HFFc6 (cell line): Measurements from ENCODE around the gene CDH18. TPM values are rescaled to one million over a fixed set of nuclear protein-coding genes. Genes with fewer than 3 reads are reported as not detected.

Experiments used
- DNase-seq: peaks from one replicate; pipeline ENCODE4 v3.0.0-alpha.2; 2018
- H3K27ac Mint-ChIP-seq: 2 replicates; pipeline ENCODE4 v1.8.0; 2020; ENCODE audit warnings: mild to moderate bottlenecking, mixed read lengths
- H3K27me3 Mint-ChIP-seq: 2 replicates; pipeline ENCODE4 v1.8.0; 2021; ENCODE audit warnings: mild to moderate bottlenecking, moderate library complexity, mixed read lengths; ENCODE audit not compliant: insufficient read depth
- H3K36me3 Mint-ChIP-seq: 2 replicates; pipeline ENCODE4 v1.8.0; 2021; ENCODE audit warnings: low read depth, mixed read lengths
- H3K4me1 Mint-ChIP-seq: 2 replicates; pipeline ENCODE4 v1.8.0; 2020; ENCODE audit warnings: low read depth, mixed read lengths
- H3K4me3 Mint-ChIP-seq: 2 replicates; pipeline ENCODE4 v1.8.0; 2020; ENCODE audit warnings: mild to moderate bottlenecking, moderate library complexity, mixed read lengths
- H3K9me3 Mint-ChIP-seq: 2 replicates; pipeline ENCODE4 v1.8.0; 2020; ENCODE audit warnings: mild to moderate bottlenecking, mixed read lengths
- total RNA-seq, 6 experiments: library from RNA; stranded (reverse); fragmentation: NEBNext Ultra II Directional; extraction: Animal tissue kit (Norgen Biotek cat#: 25700); gene quantifications; 2 replicates in 1 of 6; 3 replicates in 5 of 6; pipeline ENCODE4 v1.2.3, GENCODE V29; 2021
- TF ChIP-seq, protein P1 (sequence below): fragments of 200-600 bp; sonication (generic); IDR thresholded peaks from 2 replicates; pipeline ENCODE4 v1.5.0; 2021; ENCODE audit warnings: antibody characterized with exemption, mild to moderate bottlenecking

The CDH18 gene
- total RNA-seq, 6 experiments from 2014 or later, result 0.38 to 0.72 (median 0.58) TPM; not detected in 1

DNA sequence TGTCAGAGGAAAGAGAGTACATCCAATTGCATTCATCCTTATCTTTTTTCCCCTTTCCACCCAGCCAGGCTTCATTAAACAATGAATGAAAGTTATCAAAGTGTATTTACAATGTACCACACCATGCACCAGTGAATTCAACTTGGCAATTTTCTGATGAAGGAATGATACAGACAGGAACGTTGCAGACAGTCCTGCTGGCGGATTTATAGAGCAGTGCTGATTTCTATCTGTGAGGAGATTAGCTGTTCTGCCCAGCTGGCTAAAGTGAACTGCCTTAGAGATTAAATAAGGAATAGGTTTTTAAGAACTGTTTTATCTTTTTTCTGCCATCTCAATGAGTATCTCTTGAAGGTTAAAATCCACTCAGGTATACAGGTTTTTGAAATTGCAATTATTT is 403.9 kb downstream of the CDH18 start:
- Mint-ChIP-seq H3K27ac (no peak overlapping the region), H3K9me3 (peaks cover 18% of the 10 kb centered on the region), H3K4me1 (no peaks in the 10 kb centered on the region), H3K4me3 (no peak overlapping the region), H3K27me3 (no peaks in the 10 kb centered on the region), H3K36me3 (no peaks in the 10 kb centered on the region)
- DNase-seq, result no peak
- TF ChIP-seq, protein P1, sequence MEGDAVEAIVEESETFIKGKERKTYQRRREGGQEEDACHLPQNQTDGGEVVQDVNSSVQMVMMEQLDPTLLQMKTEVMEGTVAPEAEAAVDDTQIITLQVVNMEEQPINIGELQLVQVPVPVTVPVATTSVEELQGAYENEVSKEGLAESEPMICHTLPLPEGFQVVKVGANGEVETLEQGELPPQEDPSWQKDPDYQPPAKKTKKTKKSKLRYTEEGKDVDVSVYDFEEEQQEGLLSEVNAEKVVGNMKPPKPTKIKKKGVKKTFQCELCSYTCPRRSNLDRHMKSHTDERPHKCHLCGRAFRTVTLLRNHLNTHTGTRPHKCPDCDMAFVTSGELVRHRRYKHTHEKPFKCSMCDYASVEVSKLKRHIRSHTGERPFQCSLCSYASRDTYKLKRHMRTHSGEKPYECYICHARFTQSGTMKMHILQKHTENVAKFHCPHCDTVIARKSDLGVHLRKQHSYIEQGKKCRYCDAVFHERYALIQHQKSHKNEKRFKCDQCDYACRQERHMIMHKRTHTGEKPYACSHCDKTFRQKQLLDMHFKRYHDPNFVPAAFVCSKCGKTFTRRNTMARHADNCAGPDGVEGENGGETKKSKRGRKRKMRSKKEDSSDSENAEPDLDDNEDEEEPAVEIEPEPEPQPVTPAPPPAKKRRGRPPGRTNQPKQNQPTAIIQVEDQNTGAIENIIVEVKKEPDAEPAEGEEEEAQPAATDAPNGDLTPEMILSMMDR, result no peak

DNA sequence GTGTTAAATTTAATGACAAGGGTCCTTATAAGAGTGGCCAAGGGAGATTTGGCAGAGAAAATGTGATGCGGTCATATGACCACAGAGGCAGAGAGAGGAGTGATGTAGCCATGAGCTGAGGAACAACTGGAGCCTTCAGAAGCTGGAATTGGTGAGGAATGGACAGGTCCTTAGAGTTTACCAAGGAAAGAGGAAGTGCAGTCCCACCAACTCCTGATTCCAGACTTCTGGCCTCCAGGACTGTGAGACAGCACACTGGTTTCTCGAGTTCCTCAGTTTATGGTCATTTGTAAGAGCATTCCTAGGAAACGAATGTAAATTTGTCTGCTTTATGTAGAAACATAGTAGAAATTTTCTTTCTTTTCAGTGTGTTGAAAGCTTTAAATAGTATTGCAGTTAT is 410.1 kb downstream of the CDH18 start:
- Mint-ChIP-seq H3K27ac (no peak overlapping the region), H3K36me3 (no peaks in the 10 kb centered on the region), H3K9me3 (peaks cover 6% of the 10 kb centered on the region), H3K27me3 (no peaks in the 10 kb centered on the region), H3K4me1 (no peaks in the 10 kb centered on the region), H3K4me3 (no peak overlapping the region)
- no peak for DNase-seq
- TF ChIP-seq, protein P1, result no peak

DNA sequence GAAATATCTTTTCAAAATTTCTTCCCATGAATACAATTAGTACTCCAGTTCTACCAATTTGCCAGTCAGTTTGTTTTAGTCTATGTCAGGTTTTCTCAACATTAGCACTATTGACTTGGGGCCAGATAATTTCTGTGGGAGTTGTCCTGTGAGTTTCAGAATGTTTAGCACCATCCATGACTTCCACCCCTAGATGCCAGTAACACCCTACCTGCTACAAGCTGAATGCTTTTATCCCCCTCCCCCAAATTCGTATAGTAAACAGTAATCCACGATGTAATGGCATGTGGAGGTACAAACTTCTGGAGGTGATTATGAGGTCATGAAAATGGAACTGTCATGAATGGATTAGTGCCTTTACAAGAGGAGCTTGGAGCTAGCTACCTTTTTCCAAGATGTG is 420.0 kb downstream of the CDH18 start:
- 0 out of 2 replicates have a peak, but pooled peaks cover 4% of the 10 kb centered on the region for H3K36me3 Mint-ChIP-seq
- H3K27ac Mint-ChIP-seq, result no peak overlapping the region
- H3K4me3 Mint-ChIP-seq, result no peak overlapping the region
- H3K9me3 Mint-ChIP-seq, result peaks cover 28% of the 10 kb centered on the region
- TF ChIP-seq, protein P1, result no peak
- no peak for DNase-seq
- H3K27me3 Mint-ChIP-seq, result no peaks in the 10 kb centered on the region
- H3K4me1 Mint-ChIP-seq, result no peaks in the 10 kb centered on the region

DNA sequence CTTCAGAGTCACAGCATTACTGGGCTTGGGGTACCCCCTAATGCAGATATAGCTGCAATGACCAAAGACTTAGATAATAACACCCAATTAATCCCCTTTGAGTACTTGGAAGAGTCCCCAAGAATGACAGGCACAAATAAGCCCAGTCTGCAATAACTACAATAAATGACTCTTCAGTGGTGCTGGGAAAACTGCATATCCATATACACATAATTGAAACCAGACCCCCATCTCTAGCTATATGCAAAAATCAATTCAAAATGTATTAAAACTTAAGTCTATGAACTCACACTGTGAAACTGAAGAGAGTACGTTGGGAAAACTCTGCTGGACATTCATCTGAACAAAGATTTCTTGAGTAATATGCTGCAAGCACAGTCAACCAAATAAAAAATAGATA is 422.5 kb downstream of the CDH18 start:
- Mint-ChIP-seq H3K27ac (no peak overlapping the region), H3K9me3 (peaks cover 25% of the 10 kb centered on the region), H3K4me3 (no peak overlapping the region), H3K4me1 (no peaks in the 10 kb centered on the region), H3K27me3 (no peaks in the 10 kb centered on the region), H3K36me3 (0 out of 2 replicates have a peak, but pooled peaks cover 4% of the 10 kb centered on the region)
- TF ChIP-seq, protein P1, result no peak
- DNase-seq, result no peak

DNA sequence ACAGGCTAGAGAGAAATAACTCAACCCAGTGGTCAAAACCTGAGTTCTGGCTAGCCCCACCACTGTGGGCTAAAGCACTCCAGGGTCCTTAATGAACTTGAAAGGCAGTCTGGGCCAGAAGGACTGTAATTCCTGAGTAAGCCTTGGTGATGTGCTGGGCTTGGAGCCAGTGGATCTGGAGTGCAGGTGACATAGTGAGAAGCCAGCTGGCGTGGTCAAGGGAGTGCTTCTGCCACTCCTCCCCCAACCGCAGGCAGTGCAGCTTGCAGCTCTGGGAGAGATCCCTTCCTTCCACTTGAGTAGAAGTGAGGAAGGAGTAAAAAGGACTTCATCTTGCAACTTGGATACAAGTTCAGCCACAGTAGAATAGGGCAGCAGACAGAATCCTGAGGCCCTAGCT is 424.0 kb downstream of the CDH18 start:
- Mint-ChIP-seq H3K4me3 (no peak overlapping the region), H3K36me3 (0 out of 2 replicates have a peak, but pooled peaks cover 4% of the 10 kb centered on the region), H3K27me3 (no peaks in the 10 kb centered on the region), H3K4me1 (no peaks in the 10 kb centered on the region), H3K27ac (no peak overlapping the region), H3K9me3 (peaks cover 32% of the 10 kb centered on the region)
- no peak for DNase-seq
- TF ChIP-seq, protein P1, result no peak

DNA sequence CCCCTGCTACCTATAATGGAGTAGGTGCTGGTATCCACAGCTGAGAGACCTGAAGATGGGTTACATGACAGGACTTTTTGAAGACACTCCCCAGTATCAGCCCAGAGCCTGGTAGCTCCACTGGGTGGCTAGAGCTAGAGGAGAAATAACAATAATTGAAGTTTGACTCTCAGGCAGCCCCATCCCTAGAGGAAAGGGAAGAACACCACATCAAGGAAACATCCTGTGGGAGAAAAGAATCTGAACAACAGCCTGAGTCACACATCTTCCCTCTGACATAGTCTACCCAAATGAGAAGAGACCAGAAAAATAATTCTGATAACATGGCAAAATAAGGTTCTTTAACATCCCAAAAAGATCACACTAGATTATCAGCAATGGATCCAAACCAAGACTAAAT is 432.1 kb downstream of the CDH18 start:
- Mint-ChIP-seq H3K4me1 (no peaks in the 10 kb centered on the region), H3K9me3 (peaks cover 39% of the 10 kb centered on the region), H3K27me3 (no peaks in the 10 kb centered on the region; the same call in 1 of the 2 replicates), H3K27ac (no peak overlapping the region), H3K4me3 (no peak overlapping the region), H3K36me3 (no peaks in the 10 kb centered on the region)
- TF ChIP-seq, protein P1, result no peak
- DNase-seq, result no peak
